Measurements from ENCODE around the gene DNAJC13. TPM values are rescaled to one million over a fixed set of nuclear protein-coding genes. Genes with fewer than 3 reads are reported as not detected.

The DNAJC13 gene
- total RNA-seq, 1 donor from 2014 or later = 45.0 TPM

GRCh38 chr3:132509506-132509905, 92.2 kb downstream of the DNAJC13 start:
- Histone ChIP-seq H3K27me3 (ENCODE audit: low read depth) (no peaks in the 10 kb centered on the region), H3K9me3 (no peaks in the 10 kb centered on the region), H3K4me3 (no peak overlapping the region), H3K27ac (no peak overlapping the region), H3K36me3 (peaks cover 98% of the 10 kb centered on the region), H3K4me1 (no peaks in the 10 kb centered on the region)
- no peak for ATAC-seq
- intact Hi-C loops (cut with DNase I) = no loop called here
- TF ChIP-seq, protein P1, sequence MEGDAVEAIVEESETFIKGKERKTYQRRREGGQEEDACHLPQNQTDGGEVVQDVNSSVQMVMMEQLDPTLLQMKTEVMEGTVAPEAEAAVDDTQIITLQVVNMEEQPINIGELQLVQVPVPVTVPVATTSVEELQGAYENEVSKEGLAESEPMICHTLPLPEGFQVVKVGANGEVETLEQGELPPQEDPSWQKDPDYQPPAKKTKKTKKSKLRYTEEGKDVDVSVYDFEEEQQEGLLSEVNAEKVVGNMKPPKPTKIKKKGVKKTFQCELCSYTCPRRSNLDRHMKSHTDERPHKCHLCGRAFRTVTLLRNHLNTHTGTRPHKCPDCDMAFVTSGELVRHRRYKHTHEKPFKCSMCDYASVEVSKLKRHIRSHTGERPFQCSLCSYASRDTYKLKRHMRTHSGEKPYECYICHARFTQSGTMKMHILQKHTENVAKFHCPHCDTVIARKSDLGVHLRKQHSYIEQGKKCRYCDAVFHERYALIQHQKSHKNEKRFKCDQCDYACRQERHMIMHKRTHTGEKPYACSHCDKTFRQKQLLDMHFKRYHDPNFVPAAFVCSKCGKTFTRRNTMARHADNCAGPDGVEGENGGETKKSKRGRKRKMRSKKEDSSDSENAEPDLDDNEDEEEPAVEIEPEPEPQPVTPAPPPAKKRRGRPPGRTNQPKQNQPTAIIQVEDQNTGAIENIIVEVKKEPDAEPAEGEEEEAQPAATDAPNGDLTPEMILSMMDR (IDR thresholded peaks at IDR 0.05) = no peak
- DNase-seq = no peak

GRCh38 chr3:132513057-132513456, 95.8 kb downstream of the DNAJC13 start:
- DNase-seq = no peak
- Histone ChIP-seq H3K27me3 (ENCODE audit: low read depth) (no peaks in the 10 kb centered on the region), H3K36me3 (peaks cover 98% of the 10 kb centered on the region), H3K9me3 (no peaks in the 10 kb centered on the region), H3K4me1 (no peaks in the 10 kb centered on the region), H3K4me3 (no peak overlapping the region), H3K27ac (no peak overlapping the region)
- TF ChIP-seq, protein P1 (IDR thresholded peaks at IDR 0.05) = no peak
- intact Hi-C loops (cut with DNase I) = no loop called here
- no peak for ATAC-seq

DNA sequence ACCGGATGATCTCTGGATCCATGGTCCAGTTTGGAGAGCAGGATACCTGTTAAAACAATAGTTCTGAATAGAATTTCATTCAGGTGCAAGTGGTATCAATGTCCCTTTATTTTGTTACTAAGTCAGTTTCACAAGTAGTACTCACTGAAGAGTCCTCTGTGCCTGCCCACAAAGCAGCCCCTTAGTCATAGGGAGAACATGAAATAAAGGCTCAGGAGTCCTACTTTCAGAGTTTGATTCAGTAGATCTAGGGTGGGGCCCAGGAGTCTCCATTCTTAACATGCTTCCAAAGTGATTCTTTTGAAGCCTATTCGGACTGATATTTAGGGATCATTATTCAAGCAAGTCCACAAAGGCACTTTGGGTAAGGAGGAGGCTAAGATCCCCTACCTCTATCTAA, 100.0 kb downstream of the DNAJC13 start:
- ATAC-seq (no peak), DNase-seq (no peak)
- Histone ChIP-seq H3K4me3 (no peak overlapping the region), H3K36me3 (peaks cover 97% of the 10 kb centered on the region), H3K4me1 (no peaks in the 10 kb centered on the region), H3K27me3 (ENCODE audit: low read depth) (no peaks in the 10 kb centered on the region), H3K27ac (no peak overlapping the region), H3K9me3 (no peaks in the 10 kb centered on the region)
- intact Hi-C loops (cut with DNase I) = no loop called here
- TF ChIP-seq, protein P1 (IDR thresholded peaks at IDR 0.05) = no peak

DNA sequence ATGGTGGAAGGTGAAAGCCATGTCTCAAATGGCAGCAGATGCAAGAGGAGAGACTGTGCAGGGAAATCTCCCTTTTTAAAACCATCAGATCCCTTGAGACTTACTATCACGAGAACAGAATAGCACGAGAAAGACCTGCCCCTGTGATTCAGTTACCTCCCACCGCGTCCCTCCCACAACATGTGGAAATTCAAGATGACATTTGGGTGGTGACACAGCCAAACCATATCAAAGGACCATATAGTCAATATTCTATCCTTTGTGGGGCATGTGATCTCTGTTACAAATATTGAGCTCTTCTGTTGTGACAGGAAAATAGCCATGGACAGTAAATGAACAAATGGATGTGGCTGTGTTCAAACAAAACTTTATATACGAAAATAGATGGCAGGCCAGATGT, 102.6 kb downstream of the DNAJC13 start:
- Histone ChIP-seq H3K9me3 (no peaks in the 10 kb centered on the region), H3K36me3 (peaks cover 99% of the 10 kb centered on the region), H3K4me3 (no peak overlapping the region), H3K27ac (no peak overlapping the region), H3K27me3 (ENCODE audit: low read depth) (no peaks in the 10 kb centered on the region), H3K4me1 (no peaks in the 10 kb centered on the region)
- intact Hi-C loops (cut with DNase I) = no loop called here
- ATAC-seq = no peak
- no peak for DNase-seq
- TF ChIP-seq, protein P1 (IDR thresholded peaks at IDR 0.05) = no peak

DNA sequence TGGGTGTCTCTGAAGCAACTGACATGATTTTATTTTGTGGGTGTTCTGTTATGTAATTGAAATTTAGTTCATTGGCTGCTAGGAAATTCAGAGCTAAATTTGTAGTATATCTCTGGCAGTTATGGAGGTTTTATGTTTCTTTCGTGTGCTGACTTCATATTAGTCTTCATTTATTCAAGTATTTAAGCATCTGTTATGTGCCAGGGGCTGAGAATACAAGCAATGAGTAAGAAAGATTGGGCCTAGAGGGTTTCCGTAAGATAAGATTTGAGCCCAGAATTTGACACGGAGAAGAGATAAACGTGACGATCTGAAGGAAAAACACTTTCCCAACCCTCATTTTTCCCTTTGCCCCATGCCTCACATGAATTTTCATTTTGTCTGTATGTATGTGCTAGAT, 104.6 kb downstream of the DNAJC13 start:
- intact Hi-C loops (cut with DNase I) = no loop called here
- ATAC-seq (no peak), DNase-seq (no peak)
- Histone ChIP-seq H3K9me3 (no peaks in the 10 kb centered on the region), H3K4me1 (no peaks in the 10 kb centered on the region), H3K4me3 (no peak overlapping the region), H3K27ac (no peak overlapping the region), H3K36me3 (peaks cover 99% of the 10 kb centered on the region), H3K27me3 (ENCODE audit: low read depth) (no peaks in the 10 kb centered on the region)
- TF ChIP-seq, protein P1 (IDR thresholded peaks at IDR 0.05) = no peak

GRCh38 chr3:132522353-132522752, 105.1 kb downstream of the DNAJC13 start:
- H3K4me3 ChIP-seq = no peak overlapping the region
- DNase-seq (no peak), ATAC-seq (no peak)
- peaks cover 99% of the 10 kb centered on the region for H3K36me3 ChIP-seq
- H3K27ac ChIP-seq = no peak overlapping the region
- TF ChIP-seq, protein P1 (IDR thresholded peaks at IDR 0.05) = no peak
- H3K27me3 ChIP-seq (ENCODE audit: low read depth) = no peaks in the 10 kb centered on the region
- intact Hi-C loops (cut with DNase I) = no loop called here
- H3K4me1 ChIP-seq = no peaks in the 10 kb centered on the region
- H3K9me3 ChIP-seq = no peaks in the 10 kb centered on the region
